DMS79 (cell line): ENCODE data around the gene GLO1.

ENCODE experiments used
- DNase-seq: peaks from one replicate; lab custom pipeline; 2025; lab: John Stamatoyannopoulos, UW

The GLO1 gene

DNA sequence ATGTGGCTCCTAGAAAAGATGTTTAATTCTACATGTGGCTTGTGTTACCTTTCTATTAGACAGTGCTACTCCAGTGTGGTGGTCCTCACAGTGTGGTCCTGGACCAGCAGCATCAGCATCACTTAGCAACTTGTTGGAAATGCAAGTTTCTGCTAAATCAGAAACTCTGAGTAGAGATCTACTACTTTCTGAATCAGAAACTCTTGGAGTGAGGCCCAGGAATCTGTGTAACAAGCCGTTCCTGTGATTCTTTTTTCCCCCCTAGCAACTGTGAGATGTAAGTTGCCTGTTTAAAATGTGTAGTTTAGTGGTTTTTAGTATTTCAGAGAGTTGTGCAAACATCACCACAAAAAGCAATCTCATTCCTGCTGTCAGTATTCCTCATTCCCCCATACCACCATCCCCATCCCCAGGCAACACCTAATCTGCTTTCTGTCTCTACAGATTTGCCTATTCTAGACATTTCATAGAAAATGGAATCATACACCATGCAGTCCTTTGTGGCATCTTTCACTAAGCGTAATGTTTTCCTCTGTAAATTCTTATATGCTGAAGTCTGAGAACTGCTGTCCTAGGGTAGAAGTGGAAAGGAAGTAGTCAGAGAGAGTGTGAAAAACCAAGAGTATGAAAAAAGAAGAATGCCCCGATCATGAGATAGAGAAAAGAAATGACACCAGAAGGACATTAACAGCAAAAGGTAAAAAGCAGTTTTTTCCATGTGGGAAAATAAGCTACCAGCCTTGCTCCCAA is 44.4 kb downstream of the GLO1 start:
- no peak for DNase-seq

DNA sequence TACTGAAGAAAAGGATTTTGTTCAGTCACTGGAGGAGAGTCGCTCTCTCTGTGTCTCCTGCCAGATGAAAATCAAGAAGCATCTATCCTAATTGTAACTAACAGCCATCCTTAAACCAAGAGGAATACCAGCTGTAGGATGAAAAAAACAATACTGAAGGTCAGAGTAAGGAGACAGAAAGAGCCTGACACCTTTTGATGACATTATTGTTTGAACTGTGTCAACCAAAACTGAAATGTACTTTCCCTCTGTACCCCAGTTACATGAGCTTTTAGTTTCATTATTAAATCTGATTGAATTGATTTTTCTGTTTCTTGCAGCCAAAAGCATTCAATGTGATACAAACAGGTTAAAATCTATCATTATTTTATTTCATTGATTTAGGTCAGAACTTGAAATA is 46.0 kb downstream of the GLO1 start:
- no peak for DNase-seq

DNA sequence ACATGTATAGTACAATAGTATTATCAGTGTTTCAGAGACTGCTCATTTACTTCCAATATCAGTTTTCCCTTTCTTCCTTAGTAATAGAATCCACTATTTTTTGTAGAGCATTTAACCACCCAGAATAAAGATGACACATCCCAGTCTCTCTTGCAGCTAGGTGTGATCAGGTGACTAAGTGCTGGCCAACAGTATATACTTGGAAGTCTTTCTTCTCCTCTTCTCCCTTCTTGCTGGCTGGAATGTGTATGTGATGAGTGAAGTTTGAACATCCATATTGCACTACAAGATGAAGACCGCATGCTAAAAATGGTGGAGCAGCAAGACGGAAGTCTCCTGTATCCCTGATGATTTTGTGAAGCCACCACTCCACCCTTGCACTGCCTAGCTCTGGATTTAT is 48.7 kb downstream of the GLO1 start:
- no peak for DNase-seq

DNA sequence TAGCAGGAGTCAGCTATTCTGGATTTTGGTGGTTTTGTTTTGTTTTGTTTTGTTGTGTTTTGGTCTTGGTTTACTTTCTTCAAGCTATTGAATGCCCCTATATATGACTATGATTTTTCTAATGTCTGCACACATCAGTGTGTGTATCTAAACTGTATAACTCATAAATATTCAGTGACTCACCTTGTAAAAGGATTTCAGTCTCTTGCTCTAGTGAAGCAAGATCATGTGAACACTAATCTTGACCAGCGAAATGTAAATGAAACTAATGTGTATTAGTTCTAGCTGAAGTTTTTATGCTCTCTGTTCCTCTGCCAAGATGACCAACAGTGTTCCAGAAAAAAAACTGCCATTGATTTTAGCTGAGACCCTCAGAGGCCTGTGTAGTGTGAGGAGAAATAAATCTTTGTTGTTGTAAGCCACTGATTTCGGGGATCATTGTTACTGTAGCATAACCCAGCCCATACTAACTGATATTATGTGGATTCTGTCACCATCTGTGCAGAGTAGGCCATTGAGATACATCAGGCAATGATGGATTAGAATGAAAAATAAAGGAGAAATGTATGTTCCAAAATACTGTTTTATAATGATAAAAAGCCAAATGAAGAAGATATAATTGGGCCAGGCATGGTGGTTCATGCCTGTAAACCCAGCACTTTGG is 51.7 kb downstream of the GLO1 start:
- no peak for DNase-seq

DNA sequence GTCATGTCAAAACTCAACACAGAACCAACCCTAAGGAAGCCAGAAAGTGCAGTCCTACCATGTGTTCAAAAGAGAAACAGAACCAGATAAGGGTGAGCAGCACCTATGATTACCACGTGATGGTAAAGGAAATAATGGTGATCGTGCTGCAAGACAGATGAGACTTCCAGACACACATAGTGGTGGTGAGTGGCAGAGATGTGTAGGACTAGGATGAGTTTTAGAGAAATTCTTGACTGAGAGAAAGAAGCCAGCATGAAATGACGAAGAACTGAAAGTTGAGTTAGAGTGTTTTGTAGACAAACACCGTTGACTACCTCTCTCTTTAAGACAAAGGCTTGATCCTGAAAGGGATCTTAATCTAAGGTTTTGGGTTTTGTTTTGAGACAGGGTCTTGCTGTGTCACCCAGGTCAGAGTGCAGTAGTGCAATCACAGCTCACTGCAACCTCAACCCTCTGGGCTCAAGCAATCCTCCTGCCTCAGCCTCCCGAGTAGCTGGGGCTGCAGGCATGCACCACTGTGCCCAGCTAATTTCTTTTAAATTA is 52.7 kb downstream of the GLO1 start:
- no peak for DNase-seq

DNA sequence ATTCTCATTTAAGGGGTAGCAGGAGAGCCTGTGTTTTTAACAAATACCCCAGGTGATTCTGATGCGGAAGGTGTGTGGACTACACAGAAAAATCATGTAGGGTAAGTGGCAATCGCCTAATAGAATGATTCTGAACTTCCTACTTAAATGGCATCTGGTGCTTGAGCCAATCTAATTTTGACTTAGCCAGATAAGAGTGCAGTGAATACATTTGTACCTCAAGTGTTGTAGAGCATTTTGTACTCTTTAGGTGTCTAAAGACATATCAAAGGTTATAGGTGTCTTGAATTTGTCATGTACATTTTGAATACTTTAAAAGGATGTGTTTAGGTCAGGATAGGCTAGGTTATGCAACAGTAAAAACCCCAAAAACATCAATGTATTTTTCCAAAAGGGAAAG is 53.2 kb downstream of the GLO1 start:
- no peak for DNase-seq

DNA sequence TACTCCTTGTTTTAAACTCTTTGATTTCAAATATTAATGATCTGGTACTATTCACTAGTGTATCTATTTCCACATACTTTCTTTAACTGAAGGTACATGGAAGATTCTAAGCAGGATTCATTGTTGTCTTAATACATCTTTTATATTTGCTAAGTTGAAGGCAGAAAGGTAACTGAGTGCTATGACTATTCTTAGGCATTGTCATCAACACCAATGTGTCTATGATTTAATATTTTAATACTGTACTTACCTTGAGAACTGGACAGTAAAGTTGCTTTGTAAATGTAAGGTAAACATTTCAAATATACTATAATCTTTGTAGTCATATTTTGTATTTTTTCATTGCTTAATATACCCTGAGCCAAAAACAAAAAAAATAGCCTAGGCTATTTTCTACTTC is 54.3 kb downstream of the GLO1 start:
- DNase-seq, result no peak

DNA sequence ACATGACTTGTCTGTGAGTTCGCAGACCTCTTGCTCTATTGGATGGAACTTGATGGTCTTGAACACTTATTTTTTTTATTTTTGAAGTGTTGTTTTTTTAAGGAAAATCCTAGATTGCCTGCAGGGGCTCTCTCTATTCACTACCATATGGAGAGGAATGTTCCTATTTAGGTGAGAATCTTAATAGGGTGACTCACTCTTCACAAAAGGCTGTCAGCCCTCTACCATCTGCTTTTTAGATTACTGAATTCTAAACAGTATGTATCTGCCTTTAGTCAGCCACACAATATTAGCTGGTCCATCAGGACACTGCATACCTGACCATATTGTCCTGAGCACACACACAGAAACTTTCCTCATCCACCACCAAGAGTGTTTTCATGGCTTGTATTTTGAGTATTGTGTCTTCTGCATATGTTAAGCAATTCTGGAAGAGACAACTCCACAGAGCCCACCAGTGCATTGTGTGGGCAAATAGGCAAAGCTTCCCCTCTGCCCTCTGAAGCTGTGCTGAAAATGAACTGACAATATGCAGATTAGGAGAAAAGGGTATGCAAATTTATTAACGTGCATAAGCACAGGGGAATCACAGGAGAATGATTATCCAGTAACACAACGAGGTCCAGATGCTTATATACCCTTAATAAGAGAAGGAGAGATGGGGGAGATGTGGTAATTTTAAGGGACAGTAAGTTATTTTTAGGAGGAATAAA is 56.6 kb downstream of the GLO1 start:
- DNase-seq, result no peak

DNA sequence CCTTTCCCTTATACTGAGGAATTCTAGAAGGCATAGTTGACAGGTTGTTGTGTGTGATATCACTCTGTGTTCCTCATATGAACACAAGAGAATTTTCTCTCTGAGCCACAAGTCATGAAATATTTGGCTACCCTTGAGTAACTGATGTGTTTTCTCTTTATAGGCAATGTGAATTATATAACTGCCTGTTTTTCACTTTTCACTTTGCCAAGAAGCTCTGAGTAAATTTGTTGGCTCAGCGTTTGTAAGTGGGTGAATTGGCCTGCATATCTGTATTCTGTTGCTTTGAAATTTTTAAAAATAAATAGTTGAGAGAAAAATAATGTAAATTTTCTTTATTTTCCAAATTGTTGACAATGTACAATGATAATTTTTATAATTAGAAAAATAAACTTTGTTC is 58.0 kb downstream of the GLO1 start:
- no peak for DNase-seq

DNA sequence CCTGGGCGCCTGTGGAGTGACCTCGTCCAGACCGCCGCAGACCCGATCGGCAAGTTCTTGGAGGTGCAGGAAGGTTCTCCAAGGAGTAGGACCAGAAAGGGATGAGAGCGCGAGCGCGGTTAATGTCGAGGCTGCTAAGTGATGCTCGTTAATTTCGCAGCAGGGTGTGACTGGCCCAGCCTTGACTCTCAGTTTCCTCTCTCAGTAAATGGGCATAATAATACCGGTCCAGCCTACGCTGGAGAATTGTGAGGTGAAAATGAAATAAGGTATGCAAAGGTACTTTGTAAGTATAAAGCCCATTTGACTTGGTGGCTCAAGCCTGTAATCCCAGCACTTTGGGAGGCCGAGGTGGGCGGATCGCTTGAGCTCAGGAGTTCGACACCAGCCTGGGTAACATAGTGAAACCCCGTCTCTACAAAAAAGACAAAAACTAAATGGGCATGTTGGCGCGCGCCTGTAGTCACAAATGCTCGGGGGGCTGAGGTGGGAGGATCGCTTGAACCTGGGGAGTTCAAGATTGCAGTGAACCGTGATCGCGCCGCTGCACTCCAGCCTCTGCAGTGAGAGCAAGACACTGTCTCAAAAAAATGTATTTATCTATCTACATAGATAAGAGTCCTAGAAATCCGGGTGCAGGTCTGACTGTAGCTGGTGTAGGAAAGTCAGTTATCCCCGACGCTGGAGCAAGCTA is 62.6 kb downstream of the GLO1 start:
- DNase-seq, result no peak

DNA sequence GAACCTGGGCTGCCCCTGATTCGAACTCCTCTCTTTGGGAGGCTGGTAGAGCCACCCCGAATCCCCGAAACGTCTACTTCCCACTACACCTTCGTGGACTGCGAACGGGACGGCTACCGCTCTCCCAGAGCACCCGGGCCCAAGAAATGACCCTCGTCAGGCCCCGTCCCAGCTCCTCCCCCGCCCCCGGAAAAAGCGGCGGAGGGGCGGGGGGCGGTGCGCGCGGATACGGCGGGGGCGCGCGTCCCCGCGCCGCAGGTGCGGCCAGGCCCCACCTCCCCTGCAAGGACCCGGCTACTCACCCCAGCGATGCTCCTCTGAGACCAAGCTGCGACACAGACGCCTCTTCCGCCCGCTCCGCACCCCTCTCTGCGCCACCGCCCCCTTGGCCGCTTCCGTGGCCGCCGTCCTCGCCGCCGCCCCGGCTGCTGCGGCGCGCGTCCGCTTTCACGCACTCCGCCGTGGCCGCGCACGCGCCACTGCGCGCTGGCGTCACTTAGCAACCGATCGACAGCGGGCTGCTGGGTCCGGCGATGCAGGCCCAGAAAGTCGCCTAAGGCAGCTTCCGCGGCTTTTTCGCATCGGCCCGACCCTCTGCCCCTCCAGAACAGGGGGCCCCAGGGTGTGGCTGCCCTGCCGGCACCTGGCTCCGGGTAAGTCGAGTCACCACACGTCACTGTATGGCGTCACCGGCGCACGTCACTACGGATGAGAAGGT is 63.3 kb downstream of the GLO1 start, which contains the start of gene BTBD9:
TSS of gene BTBD9 (minus strand) at position 432 of the 718 bp plus-strand sequence.
- peak; percentile 49 for DNase-seq

DNA sequence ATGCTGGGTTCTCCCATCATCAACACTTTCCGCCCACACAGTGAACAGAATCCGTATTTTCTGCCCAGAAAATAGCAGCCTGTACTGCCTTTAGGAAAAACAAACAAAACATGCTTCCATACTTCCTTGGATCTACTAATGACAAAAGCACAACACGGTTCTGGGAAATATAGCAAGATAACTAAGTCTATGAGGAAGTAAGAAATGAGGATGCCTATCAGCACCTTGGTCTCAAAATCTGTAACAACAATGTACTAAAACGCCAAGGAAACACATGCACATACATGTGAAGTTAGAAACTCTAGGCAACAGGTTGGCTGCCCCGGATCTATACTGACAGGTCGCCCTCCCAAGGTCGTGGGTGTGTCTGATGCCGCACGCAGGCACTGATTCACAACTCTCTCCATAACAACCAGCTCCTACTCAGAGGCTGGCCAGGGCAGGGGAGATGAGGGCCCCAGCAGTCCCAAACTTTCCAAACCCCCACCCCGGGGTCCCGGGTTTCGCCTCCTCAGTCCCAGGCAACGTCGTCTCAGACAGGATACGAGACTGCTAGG is 63.9 kb downstream of the GLO1 start:
- peak; percentile 33 for DNase-seq

DNA sequence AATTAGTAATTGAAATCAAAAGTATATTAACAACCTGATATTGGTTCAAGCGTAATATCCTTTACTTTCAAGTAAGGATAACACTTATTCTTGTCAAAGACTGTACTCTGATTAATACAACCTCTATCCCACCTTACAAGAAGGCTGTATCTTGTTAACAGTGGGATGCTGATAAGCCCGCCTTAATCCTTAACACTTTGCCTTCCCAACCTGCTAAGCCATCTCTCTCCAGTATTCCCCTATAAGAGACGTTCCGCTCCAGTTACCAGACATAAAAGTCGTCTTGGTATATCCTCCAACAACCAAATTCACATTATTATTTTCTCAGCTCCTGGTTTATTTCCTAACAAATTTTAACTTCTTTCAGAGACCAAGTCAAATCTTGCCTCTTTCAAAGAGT is 65.2 kb downstream of the GLO1 start:
- no peak for DNase-seq

DNA sequence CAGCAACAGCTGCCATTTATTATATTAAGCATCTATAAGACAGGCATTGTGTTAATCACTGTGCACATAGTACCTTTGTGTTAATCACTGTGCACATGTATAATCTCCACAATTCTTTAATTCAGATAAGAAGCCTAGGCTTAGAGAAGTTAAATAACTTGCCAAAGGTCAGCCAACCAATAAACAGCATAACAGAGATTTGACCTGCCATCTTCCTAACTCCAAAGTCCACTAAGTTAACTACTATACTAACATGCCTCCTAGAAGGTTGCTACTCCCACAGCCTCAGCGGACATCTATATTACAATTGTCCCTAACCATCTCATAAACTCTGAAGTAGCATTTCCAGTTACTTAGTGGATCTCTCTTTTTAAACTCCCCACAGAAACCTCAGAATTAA is 66.9 kb downstream of the GLO1 start:
- DNase-seq, result no peak

DNA sequence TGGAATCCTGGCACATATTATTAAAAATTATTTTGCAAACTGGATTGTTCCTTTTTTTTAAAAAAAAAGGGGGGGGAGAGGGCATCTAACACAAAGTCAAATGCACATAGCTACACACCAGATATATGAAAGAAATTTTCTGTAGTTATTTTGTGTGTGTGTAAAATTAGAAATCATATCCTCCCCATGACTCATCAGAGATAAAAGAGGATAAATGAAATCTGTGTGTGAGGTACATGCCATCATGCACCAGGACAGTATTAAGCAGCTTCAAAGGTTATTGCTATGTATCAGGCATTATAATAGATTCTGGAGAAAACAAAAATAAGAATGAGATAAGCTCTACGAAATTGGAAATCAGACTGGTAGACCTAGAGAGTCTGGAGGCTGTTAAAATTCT is 68.4 kb downstream of the GLO1 start:
- DNase-seq, result no peak

DNA sequence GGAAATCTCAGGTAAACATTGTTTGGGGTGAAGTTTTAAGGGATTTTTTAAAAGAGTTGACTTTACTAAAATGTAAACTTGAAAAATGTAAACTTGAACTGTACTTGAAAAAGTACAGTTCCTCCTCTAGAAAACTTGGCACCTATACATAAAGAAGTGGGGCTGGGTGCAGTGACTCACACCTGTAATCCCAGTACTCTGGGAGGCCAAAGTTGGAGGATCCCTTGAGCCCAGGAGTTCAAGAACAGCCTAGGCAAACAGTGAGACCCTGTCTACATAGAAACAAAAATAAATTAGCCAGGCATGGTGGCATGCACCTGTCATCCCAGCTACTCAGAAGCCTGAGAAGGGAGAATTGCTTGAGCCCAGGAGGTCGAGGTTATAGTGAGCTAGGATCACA is 70.5 kb downstream of the GLO1 start:
- DNase-seq, result no peak

DNA sequence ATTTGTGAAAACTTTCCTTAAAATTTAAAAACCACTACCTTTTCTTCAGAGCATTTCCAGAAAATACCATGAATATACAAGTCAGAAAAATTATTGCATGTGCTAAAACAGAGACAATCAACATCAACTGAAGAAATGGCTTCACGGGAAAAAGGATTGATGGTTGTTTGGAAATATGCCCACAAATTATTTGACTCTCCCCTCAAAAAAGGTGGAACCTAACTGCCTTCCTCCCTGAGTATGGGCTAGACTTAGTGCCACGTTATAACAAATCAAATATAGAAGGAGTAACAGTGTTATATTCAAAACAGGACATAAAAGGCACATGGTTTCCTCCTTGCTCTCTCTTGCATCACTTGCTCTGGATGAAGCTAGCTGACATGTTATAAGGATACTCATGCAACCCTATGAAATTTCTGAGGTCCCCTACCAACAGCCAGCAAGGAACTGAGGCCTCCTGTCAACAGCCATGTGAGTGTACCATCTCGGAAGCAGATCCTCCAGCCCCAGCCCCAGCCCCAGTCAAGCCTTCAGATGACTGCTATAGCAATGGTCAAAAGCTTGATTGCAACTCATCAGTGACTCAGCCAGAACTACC is 71.7 kb downstream of the GLO1 start:
- no peak for DNase-seq
